GM23338 (cell line): ENCODE results near the gene GLCCI1. TPM values are rescaled to one million over a fixed set of nuclear protein-coding genes. Genes with fewer than 3 reads are reported as not detected.

ENCODE experiments used
- ATAC-seq: fragments of 200-7000 bp; cut with Tn5 transposase; 3 replicates; pipeline ENCODE4 v1.9.1; 2020
- DNase-seq: peaks from one replicate; pipeline ENCODE4 v3.0.0-alpha.2; 2015; ENCODE audit warnings: low spot score
- H2AFZ ChIP-seq: fragments of 200-600 bp; sonication (generic); 2 replicates; pipeline ENCODE4 v1.8.0; 2016; ENCODE audit warnings: antibody characterized with exemption, mild to moderate bottlenecking, moderate library complexity
- H3F3A ChIP-seq: fragments of 200-600 bp; sonication (generic); replicated peaks from 2 replicates; pipeline ENCODE4 v1.8.0; 2017; ENCODE audit warnings: antibody characterized with exemption, mixed run types, low read depth
- H3K27ac ChIP-seq: fragments of 200-600 bp; sonication (generic); 2 replicates; pipeline ENCODE4 v1.6.1; 2016; ENCODE audit warnings: low read depth
- H3K27me3 ChIP-seq: fragments of 200-600 bp; sonication (generic); 2 replicates; pipeline ENCODE4 v1.8.0; 2016; ENCODE audit warnings: mild to moderate bottlenecking, mixed run types, moderate library complexity; ENCODE audit not compliant: insufficient read depth
- H3K36me3 ChIP-seq: fragments of 200-600 bp; sonication (generic); 2 replicates; pipeline ENCODE4 v1.8.0; 2016; ENCODE audit warnings: mild to moderate bottlenecking; ENCODE audit not compliant: insufficient read depth
- H3K4me1 ChIP-seq: fragments of 200-600 bp; sonication (generic); 2 replicates; pipeline ENCODE4 v1.8.0; 2016; ENCODE audit warnings: mild to moderate bottlenecking, moderate library complexity; ENCODE audit not compliant: insufficient read depth
- H3K4me2 ChIP-seq: fragments of 200-600 bp; sonication (generic); 2 replicates; pipeline ENCODE4 v1.7.1; 2017; ENCODE audit warnings: mixed run types
- H3K4me3 ChIP-seq: fragments of 200-600 bp; sonication (generic); 2 replicates; pipeline ENCODE4 v1.6.1; 2016; ENCODE audit warnings: mixed run types
- H3K79me2 ChIP-seq: fragments of 200-600 bp; sonication (generic); replicated peaks from 2 replicates; pipeline ENCODE4 v1.8.0; 2017; ENCODE audit warnings: mild to moderate bottlenecking; ENCODE audit not compliant: insufficient read depth
- H3K9me2 ChIP-seq: fragments of 200-600 bp; sonication (generic); 2 replicates; pipeline ENCODE4 v1.8.0; 2017; ENCODE audit not compliant: insufficient read depth
- H4K20me1 ChIP-seq: fragments of 200-600 bp; sonication (generic); replicated peaks from 2 replicates; pipeline ENCODE4 v1.8.0; 2017; ENCODE audit warnings: mild to moderate bottlenecking; ENCODE audit not compliant: insufficient read depth
- H3K27ac Mint-ChIP-seq: 2 replicates; pipeline ENCODE4 v1.8.0; 2020; ENCODE audit warnings: inconsistent platforms, mild to moderate bottlenecking, moderate library complexity, mixed read lengths
- H3K27me3 Mint-ChIP-seq: 3 replicates; pipeline ENCODE4 v1.8.0; 2022; ENCODE audit warnings: low read depth, mild to moderate bottlenecking, moderate library complexity, mixed read lengths, inconsistent platforms; ENCODE audit not compliant: insufficient read depth, poor library complexity
- H3K36me3 Mint-ChIP-seq: 3 replicates; pipeline ENCODE4 v1.8.0; 2021; ENCODE audit warnings: low read depth, mild to moderate bottlenecking, inconsistent platforms, moderate library complexity, mixed read lengths
- H3K4me1 Mint-ChIP-seq: 3 replicates; pipeline ENCODE4 v1.8.0; 2020; ENCODE audit warnings: mild to moderate bottlenecking, inconsistent platforms, mixed read lengths
- H3K4me3 Mint-ChIP-seq: 3 replicates; pipeline ENCODE4 v1.8.0; 2021; ENCODE audit warnings: moderate library complexity, mild to moderate bottlenecking, inconsistent platforms, mixed read lengths
- H3K9me3 Mint-ChIP-seq: 3 replicates; pipeline ENCODE4 v1.8.0; 2020; ENCODE audit warnings: moderate library complexity, mild to moderate bottlenecking, inconsistent platforms, mixed read lengths
- JUNB ChIP-seq: IDR thresholded peaks from one replicate; pipeline ENCODE4 v1.6.1; 2016; ENCODE audit warnings: antibody characterized with exemption; ENCODE audit not compliant: unreplicated experiment
- NANOG ChIP-seq: IDR thresholded peaks from 2 replicates; pipeline ENCODE4 v1.6.1; 2016; ENCODE audit warnings: antibody characterized with exemption, borderline replicate concordance
- STAT1 ChIP-seq: IDR thresholded peaks from one replicate; pipeline ENCODE4 v1.6.1; 2016; ENCODE audit warnings: antibody characterized with exemption; ENCODE audit not compliant: unreplicated experiment
- ZNF331 ChIP-seq: fragments of 250-450 bp; sonication (Bioruptor Pico); IDR thresholded peaks from 2 replicates; pipeline ENCODE4 v1.5.0; 2020; ENCODE audit warnings: low read depth, mild to moderate bottlenecking, moderate library complexity
- polyA plus RNA-seq: library from polyadenylated mRNA; unstranded; fragments of >200 nt; fragmentation: Nextera tagmentation; extraction: Ambion mirVana; gene quantifications from 2 replicates; pipeline ENCODE4 v1.2.1, GENCODE V29; 2016
- total RNA-seq: library from RNA; depleted of rRNA; stranded (reverse); fragments of >200 nt; shearing (Covaris generic); gene quantifications from 2 replicates; pipeline ENCODE4 v1.2.3, GENCODE V29; 2014
- TF ChIP-seq, protein P1 (sequence below): fragments of 250-450 bp; sonication (Bioruptor Pico); IDR thresholded peaks from 2 replicates; pipeline ENCODE4 v1.5.0; 2020; ENCODE audit warnings: mild to moderate bottlenecking, moderate library complexity
- TF ChIP-seq, protein P2 (sequence below), 2 experiments: fragments of 200-600 bp in 1 of 2; sonication (generic) in 1 of 2; conservative IDR thresholded peaks; 2 replicates each; pipeline versions ENCODE4 v1.5.1 to v1.6.1; 2016 to 2017; ENCODE audit warnings: antibody characterized with exemption in 2 of 2, low read depth in 2 of 2, mild to moderate bottlenecking in 2 of 2, moderate library complexity in 1 of 2
- TF ChIP-seq, protein P3 (sequence below): IDR thresholded peaks from 2 replicates; pipeline ENCODE4 v1.6.1; 2016; ENCODE audit warnings: antibody characterized with exemption
- TF ChIP-seq, protein P4 (sequence below): IDR thresholded peaks from one replicate; pipeline ENCODE4 v1.6.1; 2018; ENCODE audit warnings: antibody characterized with exemption; ENCODE audit not compliant: unreplicated experiment

GLCCI1 gene
- total and polyA plus RNA-seq, 2 experiments from 2014 or later: 15.0 to 15.7 TPM

DNA sequence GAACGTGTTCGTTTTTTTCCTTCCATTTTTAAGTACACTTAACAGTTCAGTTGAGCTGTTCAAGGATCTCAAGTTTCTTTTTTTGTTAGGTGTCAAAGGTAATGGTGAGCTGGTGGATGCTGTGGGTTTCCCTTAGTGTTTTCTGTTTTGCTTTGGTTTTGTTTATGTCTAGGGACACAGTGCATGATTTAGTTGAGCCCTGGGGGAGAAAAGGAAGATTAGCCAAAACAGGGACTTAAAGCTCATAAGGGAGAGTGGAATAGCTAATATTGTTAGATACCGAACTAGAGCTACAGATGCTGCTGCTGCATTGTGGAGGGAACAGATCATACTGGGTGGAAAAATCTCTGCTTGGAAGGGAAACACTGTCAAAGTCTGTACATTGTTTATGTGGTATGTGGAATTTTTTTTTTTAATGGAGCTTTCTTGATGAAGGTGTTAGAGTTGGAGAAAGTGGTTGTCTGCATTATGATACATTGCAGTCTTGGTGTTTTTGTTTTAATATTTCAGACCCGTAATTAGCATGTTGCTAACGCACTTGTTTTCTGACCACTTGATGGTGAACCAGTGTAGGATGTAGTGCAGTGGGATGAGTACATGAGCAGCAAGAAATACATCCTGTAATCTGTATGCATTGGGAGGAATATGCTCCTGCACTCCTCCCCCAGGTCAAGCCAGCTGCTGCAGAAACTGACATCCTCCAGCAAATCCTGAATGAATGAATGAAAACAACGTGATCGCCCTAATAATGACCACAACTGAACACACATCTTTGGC, 2.1 kb downstream of the GLCCI1 start:
- DNase-seq: no peak
- H3K36me3 Mint-ChIP-seq: no peaks in the 10 kb centered on the region
- TF ChIP-seq, protein P1, sequence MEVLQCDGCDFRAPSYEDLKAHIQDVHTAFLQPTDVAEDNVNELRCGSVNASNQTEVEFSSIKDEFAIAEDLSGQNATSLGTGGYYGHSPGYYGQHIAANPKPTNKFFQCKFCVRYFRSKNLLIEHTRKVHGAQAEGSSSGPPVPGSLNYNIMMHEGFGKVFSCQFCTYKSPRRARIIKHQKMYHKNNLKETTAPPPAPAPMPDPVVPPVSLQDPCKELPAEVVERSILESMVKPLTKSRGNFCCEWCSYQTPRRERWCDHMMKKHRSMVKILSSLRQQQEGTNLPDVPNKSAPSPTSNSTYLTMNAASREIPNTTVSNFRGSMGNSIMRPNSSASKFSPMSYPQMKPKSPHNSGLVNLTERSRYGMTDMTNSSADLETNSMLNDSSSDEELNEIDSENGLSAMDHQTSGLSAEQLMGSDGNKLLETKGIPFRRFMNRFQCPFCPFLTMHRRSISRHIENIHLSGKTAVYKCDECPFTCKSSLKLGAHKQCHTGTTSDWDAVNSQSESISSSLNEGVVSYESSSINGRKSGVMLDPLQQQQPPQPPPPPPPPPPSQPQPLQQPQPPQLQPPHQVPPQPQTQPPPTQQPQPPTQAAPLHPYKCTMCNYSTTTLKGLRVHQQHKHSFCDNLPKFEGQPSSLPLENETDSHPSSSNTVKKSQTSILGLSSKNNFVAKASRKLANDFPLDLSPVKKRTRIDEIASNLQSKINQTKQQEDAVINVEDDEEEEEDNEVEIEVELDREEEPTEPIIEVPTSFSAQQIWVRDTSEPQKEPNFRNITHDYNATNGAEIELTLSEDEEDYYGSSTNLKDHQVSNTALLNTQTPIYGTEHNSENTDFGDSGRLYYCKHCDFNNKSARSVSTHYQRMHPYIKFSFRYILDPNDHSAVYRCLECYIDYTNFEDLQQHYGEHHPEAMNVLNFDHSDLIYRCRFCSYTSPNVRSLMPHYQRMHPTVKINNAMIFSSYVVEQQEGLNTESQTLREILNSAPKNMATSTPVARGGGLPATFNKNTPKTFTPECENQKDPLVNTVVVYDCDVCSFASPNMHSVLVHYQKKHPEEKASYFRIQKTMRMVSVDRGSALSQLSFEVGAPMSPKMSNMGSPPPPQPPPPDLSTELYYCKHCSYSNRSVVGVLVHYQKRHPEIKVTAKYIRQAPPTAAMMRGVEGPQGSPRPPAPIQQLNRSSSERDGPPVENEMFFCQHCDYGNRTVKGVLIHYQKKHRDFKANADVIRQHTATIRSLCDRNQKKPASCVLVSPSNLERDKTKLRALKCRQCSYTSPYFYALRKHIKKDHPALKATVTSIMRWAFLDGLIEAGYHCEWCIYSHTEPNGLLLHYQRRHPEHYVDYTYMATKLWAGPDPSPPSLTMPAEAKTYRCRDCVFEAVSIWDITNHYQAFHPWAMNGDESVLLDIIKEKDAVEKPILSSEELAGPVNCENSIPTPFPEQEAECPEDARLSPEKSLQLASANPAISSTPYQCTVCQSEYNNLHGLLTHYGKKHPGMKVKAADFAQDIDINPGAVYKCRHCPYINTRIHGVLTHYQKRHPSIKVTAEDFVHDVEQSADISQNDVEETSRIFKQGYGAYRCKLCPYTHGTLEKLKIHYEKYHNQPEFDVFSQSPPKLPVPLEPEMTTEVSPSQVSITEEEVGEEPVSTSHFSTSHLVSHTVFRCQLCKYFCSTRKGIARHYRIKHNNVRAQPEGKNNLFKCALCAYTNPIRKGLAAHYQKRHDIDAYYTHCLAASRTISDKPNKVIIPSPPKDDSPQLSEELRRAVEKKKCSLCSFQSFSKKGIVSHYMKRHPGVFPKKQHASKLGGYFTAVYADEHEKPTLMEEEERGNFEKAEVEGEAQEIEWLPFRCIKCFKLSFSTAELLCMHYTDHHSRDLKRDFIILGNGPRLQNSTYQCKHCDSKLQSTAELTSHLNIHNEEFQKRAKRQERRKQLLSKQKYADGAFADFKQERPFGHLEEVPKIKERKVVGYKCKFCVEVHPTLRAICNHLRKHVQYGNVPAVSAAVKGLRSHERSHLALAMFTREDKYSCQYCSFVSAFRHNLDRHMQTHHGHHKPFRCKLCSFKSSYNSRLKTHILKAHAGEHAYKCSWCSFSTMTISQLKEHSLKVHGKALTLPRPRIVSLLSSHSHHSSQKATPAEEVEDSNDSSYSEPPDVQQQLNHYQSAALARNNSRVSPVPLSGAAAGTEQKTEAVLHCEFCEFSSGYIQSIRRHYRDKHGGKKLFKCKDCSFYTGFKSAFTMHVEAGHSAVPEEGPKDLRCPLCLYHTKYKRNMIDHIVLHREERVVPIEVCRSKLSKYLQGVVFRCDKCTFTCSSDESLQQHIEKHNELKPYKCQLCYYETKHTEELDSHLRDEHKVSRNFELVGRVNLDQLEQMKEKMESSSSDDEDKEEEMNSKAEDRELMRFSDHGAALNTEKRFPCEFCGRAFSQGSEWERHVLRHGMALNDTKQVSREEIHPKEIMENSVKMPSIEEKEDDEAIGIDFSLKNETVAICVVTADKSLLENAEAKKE: no peak
- TF ChIP-seq, protein P2, sequence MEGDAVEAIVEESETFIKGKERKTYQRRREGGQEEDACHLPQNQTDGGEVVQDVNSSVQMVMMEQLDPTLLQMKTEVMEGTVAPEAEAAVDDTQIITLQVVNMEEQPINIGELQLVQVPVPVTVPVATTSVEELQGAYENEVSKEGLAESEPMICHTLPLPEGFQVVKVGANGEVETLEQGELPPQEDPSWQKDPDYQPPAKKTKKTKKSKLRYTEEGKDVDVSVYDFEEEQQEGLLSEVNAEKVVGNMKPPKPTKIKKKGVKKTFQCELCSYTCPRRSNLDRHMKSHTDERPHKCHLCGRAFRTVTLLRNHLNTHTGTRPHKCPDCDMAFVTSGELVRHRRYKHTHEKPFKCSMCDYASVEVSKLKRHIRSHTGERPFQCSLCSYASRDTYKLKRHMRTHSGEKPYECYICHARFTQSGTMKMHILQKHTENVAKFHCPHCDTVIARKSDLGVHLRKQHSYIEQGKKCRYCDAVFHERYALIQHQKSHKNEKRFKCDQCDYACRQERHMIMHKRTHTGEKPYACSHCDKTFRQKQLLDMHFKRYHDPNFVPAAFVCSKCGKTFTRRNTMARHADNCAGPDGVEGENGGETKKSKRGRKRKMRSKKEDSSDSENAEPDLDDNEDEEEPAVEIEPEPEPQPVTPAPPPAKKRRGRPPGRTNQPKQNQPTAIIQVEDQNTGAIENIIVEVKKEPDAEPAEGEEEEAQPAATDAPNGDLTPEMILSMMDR (conservative IDR thresholded peaks at IDR 0.05; ENCODE audit: low read depth in 2 of 2): no peak
- TF ChIP-seq, protein P3, sequence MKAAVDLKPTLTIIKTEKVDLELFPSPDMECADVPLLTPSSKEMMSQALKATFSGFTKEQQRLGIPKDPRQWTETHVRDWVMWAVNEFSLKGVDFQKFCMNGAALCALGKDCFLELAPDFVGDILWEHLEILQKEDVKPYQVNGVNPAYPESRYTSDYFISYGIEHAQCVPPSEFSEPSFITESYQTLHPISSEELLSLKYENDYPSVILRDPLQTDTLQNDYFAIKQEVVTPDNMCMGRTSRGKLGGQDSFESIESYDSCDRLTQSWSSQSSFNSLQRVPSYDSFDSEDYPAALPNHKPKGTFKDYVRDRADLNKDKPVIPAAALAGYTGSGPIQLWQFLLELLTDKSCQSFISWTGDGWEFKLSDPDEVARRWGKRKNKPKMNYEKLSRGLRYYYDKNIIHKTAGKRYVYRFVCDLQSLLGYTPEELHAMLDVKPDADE: no peak
- TF ChIP-seq NANOG (no peak), ZNF331 (CRISPR knock-in tag) (no peak), JUNB (no peak), STAT1 (no peak)
- TF ChIP-seq, protein P4, sequence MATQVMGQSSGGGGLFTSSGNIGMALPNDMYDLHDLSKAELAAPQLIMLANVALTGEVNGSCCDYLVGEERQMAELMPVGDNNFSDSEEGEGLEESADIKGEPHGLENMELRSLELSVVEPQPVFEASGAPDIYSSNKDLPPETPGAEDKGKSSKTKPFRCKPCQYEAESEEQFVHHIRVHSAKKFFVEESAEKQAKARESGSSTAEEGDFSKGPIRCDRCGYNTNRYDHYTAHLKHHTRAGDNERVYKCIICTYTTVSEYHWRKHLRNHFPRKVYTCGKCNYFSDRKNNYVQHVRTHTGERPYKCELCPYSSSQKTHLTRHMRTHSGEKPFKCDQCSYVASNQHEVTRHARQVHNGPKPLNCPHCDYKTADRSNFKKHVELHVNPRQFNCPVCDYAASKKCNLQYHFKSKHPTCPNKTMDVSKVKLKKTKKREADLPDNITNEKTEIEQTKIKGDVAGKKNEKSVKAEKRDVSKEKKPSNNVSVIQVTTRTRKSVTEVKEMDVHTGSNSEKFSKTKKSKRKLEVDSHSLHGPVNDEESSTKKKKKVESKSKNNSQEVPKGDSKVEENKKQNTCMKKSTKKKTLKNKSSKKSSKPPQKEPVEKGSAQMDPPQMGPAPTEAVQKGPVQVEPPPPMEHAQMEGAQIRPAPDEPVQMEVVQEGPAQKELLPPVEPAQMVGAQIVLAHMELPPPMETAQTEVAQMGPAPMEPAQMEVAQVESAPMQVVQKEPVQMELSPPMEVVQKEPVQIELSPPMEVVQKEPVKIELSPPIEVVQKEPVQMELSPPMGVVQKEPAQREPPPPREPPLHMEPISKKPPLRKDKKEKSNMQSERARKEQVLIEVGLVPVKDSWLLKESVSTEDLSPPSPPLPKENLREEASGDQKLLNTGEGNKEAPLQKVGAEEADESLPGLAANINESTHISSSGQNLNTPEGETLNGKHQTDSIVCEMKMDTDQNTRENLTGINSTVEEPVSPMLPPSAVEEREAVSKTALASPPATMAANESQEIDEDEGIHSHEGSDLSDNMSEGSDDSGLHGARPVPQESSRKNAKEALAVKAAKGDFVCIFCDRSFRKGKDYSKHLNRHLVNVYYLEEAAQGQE: no peak
- Histone ChIP-seq H3K9me2 (no peaks in the 10 kb centered on the region), H3K79me2 (peaks cover 58% of the 10 kb centered on the region), H3K36me3 (no peaks in the 10 kb centered on the region), H3K4me2 (peak overlapping the region; percentile 96), H3K27ac (no peak overlapping the region), H3K4me1 (peaks cover 30% of the 10 kb centered on the region), H3F3A (no peaks in the 10 kb centered on the region), H4K20me1 (no peaks in the 10 kb centered on the region; the same call in 1 of the 2 replicates), H3K27me3 (0 out of 2 replicates have a peak, but pooled peaks cover 4% of the 10 kb centered on the region), H2AFZ (no peak overlapping the region), H3K4me3 (peak overlapping the region; percentile 86)
- no peak overlapping the region for H3K4me3 Mint-ChIP-seq
- H3K27me3 Mint-ChIP-seq: no peaks in the 10 kb centered on the region
- H3K27ac Mint-ChIP-seq: no peak overlapping the region
- no peaks in the 10 kb centered on the region; the same call in 2 of the 3 replicates for H3K9me3 Mint-ChIP-seq
- no peak for ATAC-seq
- H3K4me1 Mint-ChIP-seq: peaks cover 18% of the 10 kb centered on the region
